ENCODE results near the gene DBF4B.

The DBF4B gene

GRCh38 chr17:44759916-44760243, 51.4 kb downstream of the DBF4B start:
- no peak for DNase-seq (ENCODE audit: low spot score)

DNA sequence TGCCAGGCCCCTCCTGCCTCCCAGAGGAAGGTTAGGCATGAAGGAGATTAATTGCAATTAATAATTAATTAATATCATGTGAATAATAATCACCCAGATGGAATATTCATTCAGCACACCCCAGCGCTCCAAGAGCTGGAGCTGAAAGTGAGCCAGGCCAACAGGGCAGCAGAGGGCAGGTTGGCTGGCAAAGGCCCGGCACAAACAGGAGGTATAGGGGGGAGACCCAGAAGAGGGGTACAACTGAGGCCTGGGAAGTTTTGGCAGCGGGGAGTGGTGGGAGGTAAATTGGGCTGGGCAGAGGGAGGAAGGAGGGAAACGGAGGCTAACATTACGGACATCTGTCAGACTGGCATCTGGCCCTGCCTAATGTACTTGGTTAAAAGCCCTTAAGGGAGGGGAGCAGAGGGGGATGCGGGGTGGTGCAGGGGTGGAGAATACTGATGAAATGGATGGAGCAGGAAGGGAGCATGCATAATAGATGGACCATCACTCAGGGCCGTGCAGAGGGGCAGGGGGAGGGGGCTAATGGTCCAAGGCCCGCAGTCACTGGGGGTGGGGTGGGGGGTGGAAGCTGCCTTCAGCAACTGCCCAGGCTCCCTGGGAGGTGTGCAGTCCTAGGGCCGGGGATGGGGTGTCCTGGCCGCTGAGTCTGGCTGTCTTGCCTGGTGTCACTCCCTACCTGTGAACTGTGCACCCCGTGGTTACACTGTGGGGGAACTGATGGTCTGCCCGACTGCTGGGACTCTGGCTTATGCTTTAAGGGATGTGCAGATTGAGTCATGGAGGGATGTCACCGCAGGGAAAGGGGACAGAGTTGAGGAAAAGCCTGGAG, 52.2 kb downstream of the DBF4B start:
- DNase-seq (ENCODE audit: low spot score), result no peak

GRCh38 chr17:44761932-44762810, 53.7 kb downstream of the DBF4B start:
- DNase-seq (ENCODE audit: low spot score), result no peak

GRCh38 chr17:44763170-44763569, 54.7 kb downstream of the DBF4B start:
- no peak for DNase-seq (ENCODE audit: low spot score)

GRCh38 chr17:44765965-44766364, 57.5 kb downstream of the DBF4B start:
- no peak for DNase-seq (ENCODE audit: low spot score)

DNA sequence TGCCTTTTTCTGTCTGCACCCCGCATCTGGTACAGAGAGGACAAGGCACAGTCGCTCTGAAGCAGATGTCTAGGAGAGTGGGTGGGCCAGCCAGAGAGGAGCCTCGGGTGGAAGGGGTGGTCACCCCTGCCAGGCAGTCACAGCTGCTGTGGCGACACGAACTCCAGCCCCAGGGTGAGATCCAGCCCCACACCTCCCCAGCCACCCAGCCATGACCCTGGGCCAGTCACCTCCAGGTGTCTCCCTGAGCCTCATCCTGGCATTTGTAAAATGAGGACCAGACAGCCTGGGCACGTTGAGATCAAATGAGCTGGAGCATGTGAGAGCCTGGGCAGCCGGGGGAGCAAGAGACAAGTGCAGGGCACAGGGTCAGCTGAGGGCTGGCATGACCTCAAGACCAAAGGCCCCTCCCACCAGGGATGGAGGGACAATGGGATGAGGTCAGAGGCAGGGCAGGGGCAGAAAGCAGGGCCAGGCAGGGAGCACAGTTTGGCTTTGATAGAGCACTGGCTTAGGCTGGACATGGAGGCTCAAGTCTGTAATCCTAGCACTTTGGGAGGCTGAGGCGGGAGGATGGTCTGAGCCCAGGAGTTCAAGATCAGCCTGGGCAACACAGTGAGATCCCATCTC, 58.1 kb downstream of the DBF4B start:
- no peak for DNase-seq (ENCODE audit: low spot score)

GRCh38 chr17:44767493-44767892, 59.0 kb downstream of the DBF4B start:
- no peak for DNase-seq (ENCODE audit: low spot score)

DNA sequence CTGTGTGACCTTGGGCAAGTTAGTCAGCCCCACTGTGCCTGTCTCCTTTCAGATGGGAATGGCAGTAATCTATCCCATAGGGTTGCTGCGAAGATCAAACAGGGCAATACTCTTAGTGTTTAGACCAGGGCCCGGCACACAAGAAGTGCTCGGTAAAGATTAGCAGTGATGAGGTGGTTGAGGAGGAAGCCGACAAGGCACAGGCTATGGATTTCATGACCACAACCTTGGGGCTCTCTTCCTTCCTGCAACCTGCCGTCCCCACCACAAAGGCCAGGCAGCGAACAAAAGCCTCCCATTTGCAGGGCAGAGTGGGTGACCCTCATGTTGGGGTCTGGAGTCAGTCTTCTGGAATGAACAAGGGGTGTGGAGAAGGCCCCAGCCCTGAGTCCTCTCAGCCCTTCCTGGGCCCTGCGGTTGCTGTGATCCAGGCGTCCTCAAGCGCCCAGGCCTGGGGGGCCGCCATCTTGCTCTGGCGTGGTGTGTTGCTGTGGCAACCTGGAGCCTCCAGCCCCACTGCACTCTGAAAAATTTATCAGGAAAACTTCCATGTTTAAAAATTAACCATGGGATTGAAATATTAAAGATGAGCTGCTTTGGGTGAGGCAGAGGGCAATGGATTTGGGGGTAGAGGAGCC, 60.2 kb downstream of the DBF4B start:
- no peak for DNase-seq (ENCODE audit: low spot score)

- DNase-seq (ENCODE audit: low spot score), result no peak
Measured at GRCh38 chr17:44769230-44769629, 60.8 kb downstream of the DBF4B start.

- DNase-seq (ENCODE audit: low spot score), result no peak
Measured at GRCh38 chr17:44769647-44770084, 61.2 kb downstream of the DBF4B start.

- DNase-seq (ENCODE audit: low spot score), result no peak
Measured at GRCh38 chr17:44770166-44770925, 61.9 kb downstream of the DBF4B start.

DNA sequence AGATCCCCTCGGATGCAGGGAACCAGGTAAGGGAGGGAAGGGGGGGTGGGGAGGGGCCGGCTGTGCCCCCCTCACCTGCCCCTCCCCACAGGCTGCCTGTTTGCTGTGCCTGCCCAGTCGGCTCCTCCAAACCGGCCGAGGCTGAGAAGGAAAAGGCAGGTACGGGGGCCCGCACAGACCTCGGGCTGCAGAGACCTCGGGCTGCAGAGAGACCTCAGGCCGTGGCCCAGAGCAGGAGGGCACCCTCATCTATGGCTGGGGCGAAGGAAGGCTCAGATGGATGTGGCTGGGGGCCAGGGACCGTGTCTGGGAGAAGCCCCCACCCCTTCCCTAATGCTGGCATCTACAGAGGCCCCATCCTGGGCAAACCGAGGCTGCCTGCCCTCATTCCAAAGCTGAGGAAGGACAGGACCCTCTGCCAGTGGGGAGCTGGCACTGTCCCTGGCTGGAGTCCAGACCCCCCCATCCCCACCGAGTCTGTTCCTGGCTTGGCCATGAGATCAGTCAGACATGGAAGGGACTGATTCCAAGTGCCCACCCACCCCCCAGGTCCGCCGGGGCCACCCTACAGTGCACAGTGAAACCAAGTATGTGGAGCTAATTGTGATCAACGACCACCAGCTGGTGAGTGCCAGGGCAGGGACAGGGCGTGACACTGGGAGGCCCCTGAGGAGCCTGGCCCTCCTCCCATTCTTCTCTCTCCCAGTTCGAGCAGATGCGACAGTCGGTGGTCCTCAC, 64.0 kb downstream of the DBF4B start:
- no peak for DNase-seq (ENCODE audit: low spot score)

DNA sequence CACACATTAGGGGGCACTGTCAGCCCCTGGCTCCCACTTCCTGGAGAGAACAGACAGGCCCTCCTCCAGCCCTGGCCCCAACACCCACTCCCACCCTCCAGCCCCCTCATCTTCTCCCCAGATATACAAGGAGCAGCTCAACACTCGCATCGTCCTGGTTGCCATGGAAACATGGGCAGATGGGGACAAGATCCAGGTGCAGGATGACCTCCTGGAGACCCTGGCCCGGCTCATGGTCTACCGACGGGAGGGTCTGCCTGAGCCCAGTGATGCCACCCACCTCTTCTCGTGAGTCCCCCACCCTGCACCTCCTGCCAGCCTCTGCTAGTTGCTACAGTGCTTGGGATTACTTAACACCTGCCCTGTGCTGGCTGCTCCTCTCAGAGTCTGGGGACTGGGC, 64.7 kb downstream of the DBF4B start:
- no peak for DNase-seq (ENCODE audit: low spot score)

GRCh38 chr17:44774271-44775135, 66.0 kb downstream of the DBF4B start:
- peak; percentile 76 for DNase-seq (ENCODE audit: low spot score)

GRCh38 chr17:44775136-44775837, 66.8 kb downstream of the DBF4B start:
- DNase-seq (ENCODE audit: low spot score), result peak; percentile 87

DNA sequence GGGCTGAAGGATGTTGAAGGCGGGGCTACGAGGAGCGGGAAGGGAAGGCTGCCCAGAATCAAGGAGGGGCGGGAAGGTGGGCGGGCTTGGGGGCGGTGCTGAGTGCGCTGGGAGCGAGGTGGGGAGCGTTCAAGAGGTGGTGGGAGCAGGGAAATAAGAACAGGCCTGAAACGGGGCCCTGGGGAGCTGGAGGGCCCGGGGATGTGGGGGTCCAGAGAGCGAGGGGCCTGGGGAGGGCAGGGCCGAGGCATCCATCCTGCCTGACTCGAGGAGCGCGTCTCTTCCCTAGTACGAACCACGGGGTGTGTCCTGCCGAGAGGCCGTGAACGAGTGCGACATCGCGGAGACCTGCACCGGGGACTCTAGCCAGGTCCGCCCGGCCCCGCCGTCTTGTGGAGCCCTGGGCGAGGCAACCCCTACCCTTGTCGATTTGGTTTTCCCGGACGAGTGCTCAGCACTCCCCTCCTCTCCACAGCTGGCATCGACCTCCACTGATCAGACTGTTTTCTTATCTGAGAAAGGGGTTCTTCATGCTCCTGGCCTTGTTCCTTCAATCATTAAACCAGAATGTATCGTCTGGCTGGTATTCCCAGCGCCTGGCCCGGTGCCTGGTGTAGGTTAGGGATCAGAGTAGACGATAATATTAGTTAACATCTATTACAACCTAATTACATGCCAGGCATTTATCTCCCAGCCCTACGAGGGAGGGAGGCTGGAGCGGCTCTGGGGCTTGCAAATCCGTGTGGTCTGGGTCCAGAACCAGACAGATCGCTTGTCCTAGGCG, 67.6 kb downstream of the DBF4B start:
- no peak for DNase-seq (ENCODE audit: low spot score)

- no peak for DNase-seq (ENCODE audit: low spot score)
Measured at GRCh38 chr17:44776628-44777393, 68.3 kb downstream of the DBF4B start.

Data from hematopoietic multipotent progenitor cell treated with erythropoietin and hydrocortisone succinate and interleukin-3 and kit ligand, for 15 days (in vitro differentiated cells).